HG02840 (cell line): ENCODE data around the gene BUB1B.

Experiments
- ATAC-seq: cut with Tn5 transposase; IDR thresholded peaks from one replicate; pipeline ENCODE4 v1.9.1; 2021; ENCODE audit warnings: mild to moderate bottlenecking, moderate library complexity, moderate number of reproducible peaks; ENCODE audit not compliant: unreplicated experiment, low FRiP score

Gene BUB1B

GRCh38 chr15:40252438-40253166 lies 91.7 kb downstream of the BUB1B start:
- ATAC-seq = no peak

- ATAC-seq = no peak
Observed at GRCh38 chr15:40253167-40253790, 92.4 kb downstream of the BUB1B start.

GRCh38 chr15:40254452-40254851 lies 93.6 kb downstream of the BUB1B start:
- ATAC-seq = no peak

GRCh38 chr15:40255033-40255432 lies 94.2 kb downstream of the BUB1B start:
- ATAC-seq = no peak

- no peak for ATAC-seq
Observed at GRCh38 chr15:40256638-40257235, 95.9 kb downstream of the BUB1B start.

GRCh38 chr15:40257656-40258450 lies 97.0 kb downstream of the BUB1B start:
- ATAC-seq = no peak

- no peak for ATAC-seq
Observed at GRCh38 chr15:40258544-40258943, 97.7 kb downstream of the BUB1B start.

- no peak for ATAC-seq
Observed at GRCh38 chr15:40259021-40259420, 98.2 kb downstream of the BUB1B start.

- no peak for ATAC-seq
Observed at GRCh38 chr15:40263024-40263754, 102.3 kb downstream of the BUB1B start.

- ATAC-seq = no peak
Observed at GRCh38 chr15:40264321-40265153, 103.7 kb downstream of the BUB1B start.

GRCh38 chr15:40265355-40265754 lies 104.5 kb downstream of the BUB1B start:
- ATAC-seq = no peak

- ATAC-seq = no peak
Observed at GRCh38 chr15:40265875-40266274, 105.0 kb downstream of the BUB1B start.

GRCh38 chr15:40266828-40267304 lies 106.0 kb downstream of the BUB1B start:
- ATAC-seq = no peak

GRCh38 chr15:40267670-40268069 lies 106.8 kb downstream of the BUB1B start:
- ATAC-seq = no peak

- ATAC-seq = no peak
Observed at GRCh38 chr15:40269604-40270003, 108.7 kb downstream of the BUB1B start.

GRCh38 chr15:40270246-40270995 lies 109.6 kb downstream of the BUB1B start:
- ATAC-seq = no peak
